ENCODE measurements around the gene AIFM3.

DNA sequence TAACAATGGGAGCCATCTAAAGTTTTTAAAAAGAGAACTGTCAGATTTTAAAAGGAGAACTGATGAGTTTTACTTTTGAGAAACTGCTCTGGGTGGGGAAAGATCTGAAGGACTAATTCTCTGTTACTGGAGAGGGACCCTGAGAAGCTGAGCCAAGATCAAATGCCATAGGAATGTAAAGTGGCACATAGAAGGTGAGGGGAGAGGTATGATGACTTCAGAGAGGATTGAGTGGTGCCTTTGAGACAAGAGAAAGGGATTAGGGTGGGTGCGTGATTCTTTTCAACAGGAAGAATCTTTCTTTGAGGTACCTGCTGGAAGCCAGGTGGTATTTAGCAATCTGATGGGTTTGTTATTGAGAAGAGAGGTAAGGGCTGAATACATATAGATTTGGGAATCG lies 40.8 kb upstream of the AIFM3 start:
- TF ChIP-seq POLR2AphosphoS5 (IDR thresholded peaks at IDR 0.05; ENCODE audit: borderline replicate concordance, low read depth, low read length) (no peak), EZH2 (IDR thresholded peaks at IDR 0.05) (no peak), FOXP2 (optimal IDR thresholded peaks at IDR 0.05; ENCODE audit: control extremely low read depth, extremely low read length, insufficient read depth) (no peak)
